Upper lobe of left lung (tissue), 4 donors: ENCODE results near the gene LRIT2.

Experiments
- EP300 ChIP-seq, 4 donors: sonication (generic); formaldehyde crosslinking; IDR thresholded peaks; one replicate each; pipeline ENCODE4 v1.5.1; 2017; ENCODE audit warnings: antibody characterized with exemption in 4 of 4, control low read depth in 2 of 4
- POLR2A ChIP-seq, 4 donors: fragments of 450-650 bp; IDR thresholded peaks; one replicate each; pipeline ENCODE4 v1.5.1; 2016 to 2017; ENCODE audit warnings: antibody characterized with exemption in 4 of 4, mild to moderate bottlenecking in 2 of 4
- POLR2AphosphoS5 ChIP-seq, 2 donors: sonication (generic); formaldehyde crosslinking; IDR thresholded peaks; one replicate each; pipeline ENCODE4 v1.5.1; 2017; ENCODE audit warnings: antibody characterized with exemption in 2 of 2
- TF ChIP-seq, protein P1 (sequence below), 6 experiments: fragments of 450-650 bp in 4 of 6; fragments of 200-600 bp in 2 of 6; sonication (generic) in 2 of 6; IDR thresholded peaks; one replicate each; pipeline ENCODE4 v1.5.1; 2016 to 2019; ENCODE audit warnings: antibody characterized with exemption in 6 of 6

DNA sequence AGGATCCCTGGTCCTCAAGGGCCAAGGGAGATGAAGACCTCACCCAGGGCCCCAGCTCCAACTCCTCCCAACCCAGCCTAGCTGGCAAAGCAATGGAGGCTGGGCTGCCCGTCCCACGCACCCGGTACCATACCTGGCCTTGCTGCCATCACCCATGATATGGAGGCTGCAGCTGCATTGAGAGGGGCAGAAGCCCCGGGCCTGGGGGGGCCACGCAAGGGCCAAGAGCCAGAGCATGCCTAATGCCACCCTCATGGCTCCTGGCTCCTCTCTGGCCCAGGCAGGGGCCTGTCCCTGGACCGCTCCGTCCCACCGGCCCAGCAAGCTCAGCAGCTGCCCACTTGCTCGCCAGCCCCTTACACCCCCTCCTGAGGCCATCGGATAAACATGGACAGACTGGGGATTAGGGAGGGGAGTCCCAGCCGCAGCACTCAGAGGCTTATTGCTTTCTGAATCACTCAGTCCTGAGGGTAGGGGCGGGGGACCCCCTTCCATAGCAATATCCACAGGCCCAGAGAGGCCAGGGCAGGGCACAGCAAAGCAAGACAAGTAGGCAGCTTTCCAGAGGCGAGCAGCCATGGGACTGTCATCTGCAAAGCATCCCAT is 15.9 kb upstream of the LRIT2 start, which contains the start of gene LRIT1:
- TF ChIP-seq, protein P1, sequence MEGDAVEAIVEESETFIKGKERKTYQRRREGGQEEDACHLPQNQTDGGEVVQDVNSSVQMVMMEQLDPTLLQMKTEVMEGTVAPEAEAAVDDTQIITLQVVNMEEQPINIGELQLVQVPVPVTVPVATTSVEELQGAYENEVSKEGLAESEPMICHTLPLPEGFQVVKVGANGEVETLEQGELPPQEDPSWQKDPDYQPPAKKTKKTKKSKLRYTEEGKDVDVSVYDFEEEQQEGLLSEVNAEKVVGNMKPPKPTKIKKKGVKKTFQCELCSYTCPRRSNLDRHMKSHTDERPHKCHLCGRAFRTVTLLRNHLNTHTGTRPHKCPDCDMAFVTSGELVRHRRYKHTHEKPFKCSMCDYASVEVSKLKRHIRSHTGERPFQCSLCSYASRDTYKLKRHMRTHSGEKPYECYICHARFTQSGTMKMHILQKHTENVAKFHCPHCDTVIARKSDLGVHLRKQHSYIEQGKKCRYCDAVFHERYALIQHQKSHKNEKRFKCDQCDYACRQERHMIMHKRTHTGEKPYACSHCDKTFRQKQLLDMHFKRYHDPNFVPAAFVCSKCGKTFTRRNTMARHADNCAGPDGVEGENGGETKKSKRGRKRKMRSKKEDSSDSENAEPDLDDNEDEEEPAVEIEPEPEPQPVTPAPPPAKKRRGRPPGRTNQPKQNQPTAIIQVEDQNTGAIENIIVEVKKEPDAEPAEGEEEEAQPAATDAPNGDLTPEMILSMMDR (IDR thresholded peaks at IDR 0.05) = no peak
- TF ChIP-seq POLR2AphosphoS5 (IDR thresholded peaks at IDR 0.05) (no peak), EP300 (IDR thresholded peaks at IDR 0.05) (no peak), POLR2A (IDR thresholded peaks at IDR 0.05) (no peak)
